IPS DF 6.9 (cell line): ENCODE results near the gene ATP6V1B1.

Source experiments
- DNase-seq: peaks from one replicate; pipeline ENCODE4 v3.0.0-alpha.2; 2013; ENCODE audit warnings: low read depth, low spot score
- H3K27ac ChIP-seq: one replicate; pipeline ENCODE4 v1.5.1; 2013; ENCODE audit warnings: low read length, control low read depth
- H3K27me3 ChIP-seq: 2 replicates; pipeline ENCODE4 v1.6.1; 2013; ENCODE audit warnings: mild to moderate bottlenecking, low read length; ENCODE audit not compliant: control insufficient read depth, insufficient read depth
- H3K36me3 ChIP-seq: 2 replicates; pipeline ENCODE4 v1.6.1; 2013; ENCODE audit warnings: low read length; ENCODE audit not compliant: control insufficient read depth, insufficient read depth
- H3K4me1 ChIP-seq: 2 replicates; pipeline ENCODE4 v1.6.1; 2013; ENCODE audit warnings: low read length; ENCODE audit not compliant: control insufficient read depth, insufficient read depth
- H3K4me3 ChIP-seq: 2 replicates; pipeline ENCODE4 v1.5.1; 2013; ENCODE audit warnings: mild to moderate bottlenecking, low read length
- H3K9me3 ChIP-seq: 2 replicates; pipeline ENCODE4 v1.6.1; 2013; ENCODE audit warnings: low read length, inconsistent platforms; ENCODE audit not compliant: control insufficient read depth, insufficient read depth
- WGBS: extraction: QIAGEN DNeasy Blood & Tissue Kit; methylation state at CpG from one replicate; pipeline ENCODE4 v1.1.7; 2013; ENCODE audit warnings: mixed read lengths, missing lambda C conversion rate; ENCODE audit not compliant: insufficient read length, insufficient coverage; 5-methylcytosine and 5-hydroxymethylcytosine counted together

ATP6V1B1 gene

DNA sequence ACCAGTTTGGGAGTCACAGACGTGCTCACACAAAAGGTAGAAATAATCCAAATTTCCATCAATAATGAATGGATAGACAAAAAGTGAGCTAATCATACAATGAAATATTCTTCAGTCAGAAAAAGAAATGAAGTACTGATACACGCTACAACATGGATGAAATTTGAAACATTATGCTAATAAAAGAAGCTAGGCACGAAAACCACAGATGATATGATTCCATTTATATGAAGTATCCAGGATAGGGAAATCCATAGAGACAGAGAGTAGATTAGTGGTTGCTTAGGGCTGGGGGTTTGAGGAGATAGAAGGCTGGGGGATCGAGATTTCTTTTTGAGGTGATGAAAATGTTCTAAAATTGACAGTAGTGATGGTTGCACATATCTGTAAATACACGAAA is 43.0 kb upstream of the ATP6V1B1 start:
- no peak for DNase-seq
- H3K4me1 ChIP-seq = peaks cover 5% of the 10 kb centered on the region; the same call in 1 of the 2 replicates
- H3K4me3 ChIP-seq = no peak overlapping the region
- H3K27ac ChIP-seq = no peak overlapping the region
- peaks cover 100% of the 10 kb centered on the region for H3K27me3 ChIP-seq
- H3K36me3 ChIP-seq = no peaks in the 10 kb centered on the region
- no peaks in the 10 kb centered on the region for H3K9me3 ChIP-seq
- WGBS = no CpG with 5 or more reads among the region's 5 CpGs

DNA sequence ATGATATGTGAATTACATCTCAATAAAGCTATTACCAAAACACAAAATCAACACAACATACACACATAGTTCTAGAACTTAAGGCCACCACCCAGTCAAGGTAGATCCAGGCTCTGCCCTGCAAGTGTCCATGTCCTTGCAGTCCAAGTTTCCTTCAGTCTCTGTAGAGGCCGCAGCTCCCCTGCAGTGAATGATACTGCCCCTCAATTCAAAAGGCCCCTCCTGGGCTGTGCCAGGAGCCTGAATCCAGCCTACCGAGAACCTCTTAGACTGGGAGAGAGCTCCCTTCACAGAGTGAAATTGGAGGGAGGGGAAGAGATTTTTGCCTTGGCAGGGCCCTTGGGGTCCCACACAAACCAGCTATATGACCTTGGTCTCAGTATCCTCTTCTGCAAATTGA is 42.5 kb upstream of the ATP6V1B1 start:
- no peak overlapping the region for H3K27ac ChIP-seq
- H3K4me3 ChIP-seq = no peak overlapping the region
- DNase-seq = no peak
- peaks cover 100% of the 10 kb centered on the region for H3K27me3 ChIP-seq
- peaks cover 5% of the 10 kb centered on the region; the same call in 1 of the 2 replicates for H3K4me1 ChIP-seq
- WGBS = no CpG with 5 or more reads among the region's 2 CpGs
- no peaks in the 10 kb centered on the region for H3K9me3 ChIP-seq
- no peaks in the 10 kb centered on the region for H3K36me3 ChIP-seq

GRCh38 chr2:70894765-70895164 is 40.9 kb upstream of the ATP6V1B1 start:
- Histone ChIP-seq H3K4me3 (no peak overlapping the region), H3K4me1 (peaks cover 7% of the 10 kb centered on the region), H3K36me3 (no peaks in the 10 kb centered on the region), H3K9me3 (no peaks in the 10 kb centered on the region), H3K27me3 (peaks cover 100% of the 10 kb centered on the region), H3K27ac (no peak overlapping the region)
- no peak for DNase-seq
- no CpG with 5 or more reads among the region's 4 CpGs for WGBS

GRCh38 chr2:70895249-70895648 is 40.5 kb upstream of the ATP6V1B1 start:
- no peaks in the 10 kb centered on the region for H3K36me3 ChIP-seq

DNA sequence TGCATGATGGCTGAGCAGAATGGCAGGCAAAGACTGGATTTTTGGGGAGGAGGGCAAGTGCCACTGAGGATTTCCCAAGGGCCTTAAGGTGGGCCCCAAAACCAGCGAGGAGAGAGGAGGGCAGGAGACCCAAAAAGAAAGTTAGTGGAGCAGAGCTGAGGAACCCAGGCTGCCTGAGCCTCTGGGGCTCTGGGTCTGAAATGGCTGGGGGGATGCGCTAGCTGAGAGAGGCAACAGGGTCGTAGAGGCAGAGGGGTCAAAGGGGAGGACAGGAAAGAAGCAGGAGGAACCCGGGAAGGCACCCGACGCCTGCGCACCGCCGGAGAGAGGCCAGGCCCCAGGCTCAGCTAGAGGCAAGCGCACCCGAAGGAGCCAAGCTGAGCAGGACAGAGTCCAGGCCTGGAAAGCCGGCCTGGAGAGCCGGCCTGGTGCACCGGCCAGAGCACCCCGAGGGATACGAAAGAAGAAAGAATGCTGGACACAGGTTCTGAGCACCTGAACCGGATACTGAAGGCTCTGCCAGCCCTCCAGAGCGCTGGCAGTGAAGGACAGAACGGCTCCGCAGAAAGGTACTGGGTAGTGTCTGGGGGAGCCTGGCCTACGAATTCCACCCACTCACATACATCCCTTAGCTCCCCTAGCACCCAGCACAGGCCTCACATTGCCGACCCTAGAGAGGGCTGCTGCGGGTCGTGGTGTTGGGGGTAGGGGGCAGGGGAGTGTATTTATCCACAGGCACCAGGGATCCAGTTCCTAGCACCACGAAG is 39.5 kb upstream of the ATP6V1B1 start:
- H3K4me1 ChIP-seq = peaks cover 9% of the 10 kb centered on the region
- WGBS = no CpG with 5 or more reads among the region's 25 CpGs
- no peak overlapping the region for H3K27ac ChIP-seq
- no peaks in the 10 kb centered on the region for H3K9me3 ChIP-seq
- no peaks in the 10 kb centered on the region for H3K36me3 ChIP-seq
- no peak overlapping the region for H3K4me3 ChIP-seq
- no peak for DNase-seq
- H3K27me3 ChIP-seq = peaks cover 95% of the 10 kb centered on the region

More at GRCh38 chr2:70895249-70895648, 40.5 kb upstream of the ATP6V1B1 start:
- no peak for DNase-seq
- Histone ChIP-seq H3K27ac (no peak overlapping the region), H3K4me1 (peaks cover 7% of the 10 kb centered on the region), H3K27me3 (peaks cover 98% of the 10 kb centered on the region), H3K4me3 (no peak overlapping the region), H3K9me3 (no peaks in the 10 kb centered on the region)
- WGBS = no CpG with 5 or more reads among the region's 3 CpGs

DNA sequence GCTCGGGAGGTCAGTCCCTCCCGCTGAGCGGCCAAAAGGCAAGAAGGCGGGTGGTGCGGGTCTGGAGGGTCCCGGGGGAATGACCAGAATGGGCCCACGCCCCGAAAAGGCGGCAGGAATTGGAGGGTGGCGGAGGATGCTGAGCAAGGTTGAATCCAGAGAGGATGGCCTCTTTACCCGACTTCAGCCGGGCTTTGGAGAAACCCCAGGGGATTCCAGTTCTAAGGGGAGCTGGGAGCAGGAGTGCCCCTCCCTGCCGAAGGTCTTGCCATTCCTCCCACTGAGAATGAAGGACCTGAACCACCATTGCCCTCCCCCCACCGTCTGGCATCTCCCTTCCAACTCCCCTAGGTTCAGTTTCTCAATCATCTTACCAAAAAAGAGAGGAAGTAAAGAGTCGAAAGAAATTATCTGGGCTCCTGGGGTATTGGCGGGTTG is 38.9 kb upstream of the ATP6V1B1 start:
- no CpG with 5 or more reads among the region's 16 CpGs for WGBS
- H3K27ac ChIP-seq = no peak overlapping the region
- no peak for DNase-seq
- peaks cover 9% of the 10 kb centered on the region for H3K4me1 ChIP-seq
- no peaks in the 10 kb centered on the region for H3K9me3 ChIP-seq
- peaks cover 95% of the 10 kb centered on the region for H3K27me3 ChIP-seq
- H3K36me3 ChIP-seq = no peaks in the 10 kb centered on the region
- H3K4me3 ChIP-seq = no peak overlapping the region

- H3K4me3 ChIP-seq = no peak overlapping the region
- no peak overlapping the region for H3K27ac ChIP-seq
- peaks cover 12% of the 10 kb centered on the region for H3K4me1 ChIP-seq
- H3K9me3 ChIP-seq = no peaks in the 10 kb centered on the region
- peaks cover 95% of the 10 kb centered on the region for H3K27me3 ChIP-seq
- no peaks in the 10 kb centered on the region for H3K36me3 ChIP-seq
- no CpG with 5 or more reads among the region's 35 CpGs for WGBS
- DNase-seq = no peak
Observed at GRCh38 chr2:70897203-70897976, 38.3 kb upstream of the ATP6V1B1 start.

- Histone ChIP-seq H3K9me3 (no peaks in the 10 kb centered on the region), H3K27me3 (peaks cover 95% of the 10 kb centered on the region), H3K4me1 (peaks cover 12% of the 10 kb centered on the region), H3K4me3 (no peak overlapping the region), H3K36me3 (no peaks in the 10 kb centered on the region), H3K27ac (no peak overlapping the region)
- no peak for DNase-seq
- WGBS = no CpG with 5 or more reads among the region's 5 CpGs
Observed at GRCh38 chr2:70897977-70898226, 37.8 kb upstream of the ATP6V1B1 start.

DNA sequence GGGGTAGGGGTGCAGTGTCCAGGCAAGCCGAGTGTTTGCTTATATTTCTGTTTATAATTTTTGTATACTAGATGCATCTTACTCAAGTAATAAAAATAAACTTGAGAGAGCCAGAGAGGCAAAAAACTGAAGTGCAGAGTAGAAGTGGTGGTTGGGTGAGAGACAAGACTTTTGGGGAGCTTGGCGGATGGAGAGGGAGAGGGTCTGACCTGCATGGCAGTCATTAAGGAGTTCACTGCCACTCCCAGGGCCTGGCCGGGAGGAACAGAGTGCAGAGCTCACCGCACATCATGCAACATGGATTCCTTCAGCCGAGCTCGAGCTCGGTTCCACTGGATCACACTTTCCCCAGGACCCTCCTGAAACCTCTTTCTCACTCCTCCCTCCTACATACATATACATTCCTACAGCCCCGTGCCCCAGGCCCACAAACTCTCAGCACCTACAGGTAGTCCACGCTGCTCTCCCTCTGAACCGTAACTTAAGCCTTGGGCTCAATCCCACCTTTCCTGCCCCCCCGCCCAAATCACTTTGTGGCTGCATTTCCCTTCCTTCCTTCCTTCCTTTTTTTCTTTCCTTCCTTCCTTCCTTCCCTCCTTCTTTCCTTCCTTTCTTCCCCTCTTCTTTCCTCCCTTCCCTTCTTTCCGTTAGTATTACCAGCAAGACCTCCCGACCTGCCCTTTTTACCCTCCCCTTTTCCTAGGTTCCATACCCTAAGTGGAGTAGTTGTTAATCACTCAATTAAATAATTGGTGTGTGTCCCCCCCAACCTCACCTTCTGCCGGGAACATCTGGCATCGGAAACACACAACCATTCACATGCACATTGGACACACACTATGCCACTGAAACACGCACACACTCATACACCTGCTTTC is 37.1 kb upstream of the ATP6V1B1 start:
- Histone ChIP-seq H3K27me3 (peaks cover 95% of the 10 kb centered on the region), H3K4me3 (no peak overlapping the region), H3K4me1 (peaks cover 12% of the 10 kb centered on the region), H3K27ac (no peak overlapping the region), H3K36me3 (no peaks in the 10 kb centered on the region), H3K9me3 (no peaks in the 10 kb centered on the region)
- no CpG with 5 or more reads among the region's 16 CpGs for WGBS
- DNase-seq = no peak
